ENCODE results near the gene CTPS1.

The CTPS1 gene

DNA sequence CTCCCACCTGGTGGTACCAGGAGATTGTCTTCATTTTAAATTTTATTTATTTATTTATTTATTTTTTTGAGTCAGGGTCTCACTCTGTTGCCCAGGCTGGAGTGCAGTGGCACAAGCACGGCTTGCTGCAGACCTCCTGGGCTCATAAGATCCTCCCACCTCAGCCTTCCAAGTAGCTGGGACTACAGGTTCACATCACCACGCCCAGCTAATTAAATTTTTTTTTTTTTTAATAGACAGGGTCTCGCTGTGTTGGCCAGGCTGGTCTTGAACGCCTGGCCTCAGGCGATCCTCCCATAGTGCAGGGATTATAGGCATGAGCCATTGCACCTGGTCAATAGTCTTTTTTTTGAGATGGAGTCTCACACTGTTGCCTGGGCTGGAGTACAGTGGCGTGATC, 33.5 kb downstream of the CTPS1 start:
- TF ChIP-seq, protein P1, sequence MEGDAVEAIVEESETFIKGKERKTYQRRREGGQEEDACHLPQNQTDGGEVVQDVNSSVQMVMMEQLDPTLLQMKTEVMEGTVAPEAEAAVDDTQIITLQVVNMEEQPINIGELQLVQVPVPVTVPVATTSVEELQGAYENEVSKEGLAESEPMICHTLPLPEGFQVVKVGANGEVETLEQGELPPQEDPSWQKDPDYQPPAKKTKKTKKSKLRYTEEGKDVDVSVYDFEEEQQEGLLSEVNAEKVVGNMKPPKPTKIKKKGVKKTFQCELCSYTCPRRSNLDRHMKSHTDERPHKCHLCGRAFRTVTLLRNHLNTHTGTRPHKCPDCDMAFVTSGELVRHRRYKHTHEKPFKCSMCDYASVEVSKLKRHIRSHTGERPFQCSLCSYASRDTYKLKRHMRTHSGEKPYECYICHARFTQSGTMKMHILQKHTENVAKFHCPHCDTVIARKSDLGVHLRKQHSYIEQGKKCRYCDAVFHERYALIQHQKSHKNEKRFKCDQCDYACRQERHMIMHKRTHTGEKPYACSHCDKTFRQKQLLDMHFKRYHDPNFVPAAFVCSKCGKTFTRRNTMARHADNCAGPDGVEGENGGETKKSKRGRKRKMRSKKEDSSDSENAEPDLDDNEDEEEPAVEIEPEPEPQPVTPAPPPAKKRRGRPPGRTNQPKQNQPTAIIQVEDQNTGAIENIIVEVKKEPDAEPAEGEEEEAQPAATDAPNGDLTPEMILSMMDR (IDR thresholded peaks at IDR 0.05; ENCODE audit: borderline replicate concordance, control extremely low read depth, extremely low read depth, insufficient read depth, missing control alignments), result no peak
- in situ Hi-C loops (cut with MboI; ENCODE audit: low sequenced_read_pairs, unreplicated experiment), result no loop called here
- DNase-seq (ENCODE audit: low spot score), result no peak

DNA sequence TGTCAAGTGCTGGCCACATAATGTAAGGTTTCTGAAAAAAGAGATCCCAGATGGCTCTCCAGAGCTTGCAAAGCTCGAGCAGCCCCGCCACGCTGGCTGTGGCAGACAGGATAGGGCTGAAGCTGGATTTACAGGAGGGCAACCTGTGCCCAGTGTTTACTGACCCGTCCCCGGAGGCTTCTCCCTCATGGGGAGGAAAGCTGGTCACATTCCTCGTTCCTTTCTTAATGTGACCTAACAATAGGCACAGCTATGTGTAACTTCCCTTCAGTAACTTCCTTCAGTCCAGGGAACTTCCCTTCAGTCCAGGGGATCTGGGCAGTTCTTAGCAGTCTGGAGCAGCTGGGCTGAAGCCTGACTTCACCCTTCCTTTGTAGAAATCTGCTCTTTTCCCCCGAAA, 34.3 kb downstream of the CTPS1 start:
- in situ Hi-C loops (cut with MboI; ENCODE audit: low sequenced_read_pairs, unreplicated experiment), result no loop called here
- TF ChIP-seq, protein P1 (IDR thresholded peaks at IDR 0.05; ENCODE audit: borderline replicate concordance, control extremely low read depth, extremely low read depth, insufficient read depth, missing control alignments), result no peak
- no peak for DNase-seq (ENCODE audit: low spot score)

GRCh38 chr1:41014871-41015270, 35.4 kb downstream of the CTPS1 start:
- in situ Hi-C loops (cut with MboI; ENCODE audit: low sequenced_read_pairs, unreplicated experiment), result no loop called here
- TF ChIP-seq, protein P1 (IDR thresholded peaks at IDR 0.05; ENCODE audit: borderline replicate concordance, control extremely low read depth, extremely low read depth, insufficient read depth, missing control alignments), result no peak
- DNase-seq (ENCODE audit: low spot score), result no peak

DNA sequence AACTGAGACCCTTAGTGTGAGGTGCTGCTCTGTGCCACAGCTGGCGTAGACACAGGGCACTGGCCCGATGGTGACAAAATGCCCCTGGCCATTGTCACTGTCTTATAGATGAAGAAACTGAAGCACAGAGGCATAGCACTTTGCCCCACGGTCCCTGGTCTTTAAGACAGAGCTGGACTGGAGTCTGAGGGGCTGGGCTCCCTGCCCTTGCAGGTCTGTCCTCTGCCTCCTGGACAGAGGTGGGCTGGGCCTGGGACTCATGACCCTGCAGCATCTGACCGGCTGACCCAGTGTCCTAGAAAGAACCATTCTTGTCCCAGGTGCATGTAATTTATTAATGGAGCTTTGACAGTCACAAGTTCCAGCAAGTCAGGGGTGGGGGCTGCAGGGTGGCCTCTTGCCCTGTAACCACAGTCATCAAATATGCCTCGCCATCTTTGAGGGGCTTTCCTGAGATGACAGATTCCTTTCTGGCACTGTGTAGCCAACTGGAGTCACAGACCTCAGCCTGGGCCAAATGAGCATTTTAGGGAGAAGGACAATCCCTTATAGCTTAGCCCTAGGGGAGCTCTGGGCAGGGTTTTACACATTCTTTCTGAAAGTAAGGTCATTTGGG, 35.9 kb downstream of the CTPS1 start:
- DNase-seq (ENCODE audit: low spot score), result no peak
- in situ Hi-C loops (cut with MboI; ENCODE audit: low sequenced_read_pairs, unreplicated experiment), result no loop called here
- TF ChIP-seq, protein P1 (IDR thresholded peaks at IDR 0.05; ENCODE audit: borderline replicate concordance, control extremely low read depth, extremely low read depth, insufficient read depth, missing control alignments), result no peak

- DNase-seq (ENCODE audit: low spot score), result no peak
- TF ChIP-seq, protein P1 (IDR thresholded peaks at IDR 0.05; ENCODE audit: borderline replicate concordance, control extremely low read depth, extremely low read depth, insufficient read depth, missing control alignments), result no peak
- in situ Hi-C loops (cut with MboI; ENCODE audit: low sequenced_read_pairs, unreplicated experiment), result no loop called here
Measured at GRCh38 chr1:41015897-41016470, 36.5 kb downstream of the CTPS1 start.

- no peak for DNase-seq (ENCODE audit: low spot score)
- TF ChIP-seq, protein P1 (IDR thresholded peaks at IDR 0.05; ENCODE audit: borderline replicate concordance, control extremely low read depth, extremely low read depth, insufficient read depth, missing control alignments), result no peak
- in situ Hi-C loops (cut with MboI; ENCODE audit: low sequenced_read_pairs, unreplicated experiment), result no loop called here
Measured at GRCh38 chr1:41017141-41018017, 37.9 kb downstream of the CTPS1 start.
